ENCODE results near the gene ZGPAT.

- TF ChIP-seq CTCF (IDR thresholded peaks at IDR 0.05): no peak
- no peak for TF ChIP-seq ZFX (IDR thresholded peaks at IDR 0.05; ENCODE audit: borderline replicate concordance)
These were observed 26.8 kb upstream of the ZGPAT start for GRCh38 chr20:63680857-63681608.
